ENCODE data around the gene ZDHHC14. TPM values are rescaled to one million over a fixed set of nuclear protein-coding genes. Genes with fewer than 3 reads are reported as not detected.

Gene ZDHHC14
- total RNA-seq, 3 donors from 2014 or later: 9.1 to 10.5 (median 10.0) TPM

DNA sequence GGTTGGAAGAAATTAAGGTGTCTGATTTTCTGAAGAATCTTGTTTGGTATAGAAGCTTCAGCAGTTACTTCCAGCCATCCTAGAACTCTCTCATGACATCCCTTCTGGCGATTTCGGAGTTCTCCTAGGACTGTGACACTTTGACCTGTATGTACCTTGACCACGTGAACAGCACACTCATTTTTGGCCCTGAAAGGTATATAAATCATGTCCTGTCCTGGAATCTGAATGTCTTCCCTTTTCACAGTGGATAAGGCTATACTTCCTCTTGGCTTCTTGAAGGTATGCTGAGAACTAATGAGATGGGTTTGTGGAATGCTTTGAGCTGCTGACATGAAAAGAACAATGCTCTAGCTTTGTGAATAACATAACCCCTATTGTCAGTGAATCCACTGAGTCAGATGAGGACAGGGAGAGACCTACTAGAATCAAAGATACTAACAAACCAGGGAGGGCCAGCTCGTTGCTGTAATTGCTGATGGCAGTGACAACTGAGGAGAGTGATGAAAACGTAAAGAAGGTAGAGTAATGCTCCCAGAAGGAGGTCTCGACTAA, 6.0 kb upstream of the ZDHHC14 start:
- no peak for DNase-seq
- no peak overlapping the region for H3K4me3 ChIP-seq
- TF ChIP-seq, protein P1, sequence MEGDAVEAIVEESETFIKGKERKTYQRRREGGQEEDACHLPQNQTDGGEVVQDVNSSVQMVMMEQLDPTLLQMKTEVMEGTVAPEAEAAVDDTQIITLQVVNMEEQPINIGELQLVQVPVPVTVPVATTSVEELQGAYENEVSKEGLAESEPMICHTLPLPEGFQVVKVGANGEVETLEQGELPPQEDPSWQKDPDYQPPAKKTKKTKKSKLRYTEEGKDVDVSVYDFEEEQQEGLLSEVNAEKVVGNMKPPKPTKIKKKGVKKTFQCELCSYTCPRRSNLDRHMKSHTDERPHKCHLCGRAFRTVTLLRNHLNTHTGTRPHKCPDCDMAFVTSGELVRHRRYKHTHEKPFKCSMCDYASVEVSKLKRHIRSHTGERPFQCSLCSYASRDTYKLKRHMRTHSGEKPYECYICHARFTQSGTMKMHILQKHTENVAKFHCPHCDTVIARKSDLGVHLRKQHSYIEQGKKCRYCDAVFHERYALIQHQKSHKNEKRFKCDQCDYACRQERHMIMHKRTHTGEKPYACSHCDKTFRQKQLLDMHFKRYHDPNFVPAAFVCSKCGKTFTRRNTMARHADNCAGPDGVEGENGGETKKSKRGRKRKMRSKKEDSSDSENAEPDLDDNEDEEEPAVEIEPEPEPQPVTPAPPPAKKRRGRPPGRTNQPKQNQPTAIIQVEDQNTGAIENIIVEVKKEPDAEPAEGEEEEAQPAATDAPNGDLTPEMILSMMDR (IDR thresholded peaks at IDR 0.05): no peak

GRCh38 chr6:157376241-157376640, 4.7 kb upstream of the ZDHHC14 start:
- Histone ChIP-seq H3K4me1 (ENCODE audit: low read depth) (no peaks in the 10 kb centered on the region), H3K9me3 (no peaks in the 10 kb centered on the region), H3K36me3 (ENCODE audit: low read depth) (no peaks in the 10 kb centered on the region), H3K4me3 (no peak overlapping the region)
- ATAC-seq: no peak
- TF ChIP-seq, protein P1 (IDR thresholded peaks at IDR 0.05): no peak
- no peak for DNase-seq
- intact Hi-C loops (cut with DNase I, micrococcal nuclease): no loop called here

More for the DNA sequence above, 6.0 kb upstream of the ZDHHC14 start:
- no peak for ATAC-seq
- Histone ChIP-seq H3K36me3 (ENCODE audit: low read depth) (no peaks in the 10 kb centered on the region), H3K4me1 (ENCODE audit: low read depth) (no peaks in the 10 kb centered on the region), H3K9me3 (no peaks in the 10 kb centered on the region)
- intact Hi-C loops (cut with DNase I, micrococcal nuclease): no loop called here

GRCh38 chr6:157376706-157377230, 4.2 kb upstream of the ZDHHC14 start:
- intact Hi-C loops (cut with DNase I, micrococcal nuclease): no loop called here
- H3K4me1 ChIP-seq (ENCODE audit: low read depth): no peaks in the 10 kb centered on the region
- TF ChIP-seq, protein P1 (IDR thresholded peaks at IDR 0.05): no peak
- no peaks in the 10 kb centered on the region for H3K36me3 ChIP-seq (ENCODE audit: low read depth)
- no peaks in the 10 kb centered on the region for H3K9me3 ChIP-seq
- ATAC-seq: no peak
- no peak overlapping the region for H3K4me3 ChIP-seq
- DNase-seq: no peak

DNA sequence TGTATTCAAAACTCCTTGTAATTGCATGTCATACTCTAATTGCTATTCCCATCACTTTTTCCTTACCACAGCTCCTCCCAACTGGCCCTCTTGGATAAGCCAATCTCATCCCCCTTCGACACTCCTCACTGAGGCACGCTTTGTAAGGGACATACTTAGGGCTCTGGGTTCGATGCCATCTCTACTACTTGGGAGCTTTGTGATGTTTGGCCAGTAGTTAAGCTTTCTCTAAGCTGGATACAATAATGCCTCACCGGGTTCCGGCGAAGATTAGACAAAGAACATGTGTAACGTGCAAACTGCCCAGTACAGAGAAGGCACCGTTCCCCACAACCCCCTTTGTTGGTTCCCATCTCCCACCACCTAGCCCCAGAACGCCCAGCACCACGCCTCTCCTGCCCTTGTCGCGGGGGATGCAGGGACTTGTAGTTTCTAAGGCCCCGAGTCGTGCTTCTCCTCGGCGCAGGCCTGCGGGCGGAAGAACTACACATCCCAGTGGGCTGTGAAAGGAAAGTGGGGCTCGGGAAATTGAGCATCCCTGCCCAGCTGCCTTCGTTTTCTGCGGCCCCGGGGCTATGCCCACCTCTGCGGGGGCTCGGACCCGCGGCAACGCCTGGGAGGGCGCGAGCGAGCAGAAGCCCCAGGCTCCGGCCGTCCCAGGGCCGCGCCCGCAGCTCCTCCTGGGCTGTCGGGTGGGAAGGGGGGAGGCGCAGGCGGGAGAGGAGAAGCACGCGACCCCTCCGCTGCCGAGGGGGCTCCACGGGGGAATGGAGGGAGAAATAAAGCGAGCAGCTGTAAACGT, 1.1 kb upstream of the ZDHHC14 start:
- DNase-seq (peak; percentile 90 to 94 (median 92)), ATAC-seq (peak; percentile 84)
- intact Hi-C loops (cut with DNase I, micrococcal nuclease): loop anchor here in 1 of 2 donors (5.0 kb wide), 1 partner anchor 58 kb away; the partner anchor contains the start of gene TMEM242
- H3K4me3 ChIP-seq: peak overlapping the region; percentile 97
- peaks cover 6% of the 10 kb centered on the region for H3K4me1 ChIP-seq (ENCODE audit: low read depth)
- no peaks in the 10 kb centered on the region for H3K9me3 ChIP-seq
- TF ChIP-seq, protein P1 (IDR thresholded peaks at IDR 0.05): no peak
- H3K36me3 ChIP-seq (ENCODE audit: low read depth): no peaks in the 10 kb centered on the region

GRCh38 chr6:157380458-157380778, 572 bp upstream of the ZDHHC14 start:
- ATAC-seq (peak; percentile 21), DNase-seq (peak in 1 of 3 donors; percentile 39)
- TF ChIP-seq, protein P1 (IDR thresholded peaks at IDR 0.05): no peak
- Histone ChIP-seq H3K9me3 (no peaks in the 10 kb centered on the region), H3K36me3 (ENCODE audit: low read depth) (no peaks in the 10 kb centered on the region), H3K4me3 (peak overlapping the region; percentile 97), H3K4me1 (ENCODE audit: low read depth) (peaks cover 6% of the 10 kb centered on the region)
- intact Hi-C loops (cut with DNase I, micrococcal nuclease): loop anchor here in 1 of 2 donors (5.0 kb wide), 1 partner anchor 58 kb away; the partner anchor contains the start of gene TMEM242
